Stimulated activated CD8-positive, alpha-beta memory T cell treated with anti-CD3 and anti-CD28 coated beads, Interleukin-7, amount 100 ng/mL, for 48 hours (primary cell): ENCODE data around the gene PARP3.

ENCODE experiments used
- DNase-seq, 2 donors: peaks; one replicate each; pipeline ENCODE4 v3.0.0-alpha.2; 2020; ENCODE audit warnings: low read depth in 1 of 2; ENCODE audit errors: extremely low read depth in 1 of 2

Gene PARP3

DNA sequence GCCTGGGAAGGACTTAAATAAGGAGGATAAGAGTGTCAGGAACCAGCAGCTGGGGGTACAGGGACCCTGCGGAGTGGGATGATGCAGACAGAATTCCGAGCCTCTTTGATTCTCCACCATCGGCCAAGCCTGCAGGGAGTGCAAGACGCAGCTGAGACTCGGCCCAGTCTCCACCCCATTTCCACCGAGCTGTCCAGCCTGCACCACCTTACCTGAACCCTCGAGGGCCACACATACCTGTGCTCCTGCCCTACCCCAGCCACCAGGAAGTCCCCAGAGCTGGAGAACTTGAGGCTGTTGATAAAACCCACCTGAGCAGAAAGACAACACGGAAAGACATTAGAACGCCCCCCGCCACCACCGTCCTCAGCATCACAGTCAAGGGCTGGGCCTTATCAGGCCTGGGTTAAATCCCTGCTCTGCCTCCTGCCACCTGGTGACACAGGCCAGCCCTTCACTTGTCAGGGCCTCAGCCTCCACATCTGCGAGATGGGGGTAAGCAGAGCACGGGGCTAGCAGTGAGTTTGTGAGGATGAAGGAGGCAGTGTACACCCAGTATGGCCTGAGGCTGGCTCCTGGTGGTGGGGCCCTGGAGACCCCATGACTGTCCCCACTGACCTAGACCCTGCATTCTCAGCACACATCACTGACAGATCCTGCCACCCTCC is 8.6 kb upstream of the PARP3 start:
- DNase-seq: no peak

DNA sequence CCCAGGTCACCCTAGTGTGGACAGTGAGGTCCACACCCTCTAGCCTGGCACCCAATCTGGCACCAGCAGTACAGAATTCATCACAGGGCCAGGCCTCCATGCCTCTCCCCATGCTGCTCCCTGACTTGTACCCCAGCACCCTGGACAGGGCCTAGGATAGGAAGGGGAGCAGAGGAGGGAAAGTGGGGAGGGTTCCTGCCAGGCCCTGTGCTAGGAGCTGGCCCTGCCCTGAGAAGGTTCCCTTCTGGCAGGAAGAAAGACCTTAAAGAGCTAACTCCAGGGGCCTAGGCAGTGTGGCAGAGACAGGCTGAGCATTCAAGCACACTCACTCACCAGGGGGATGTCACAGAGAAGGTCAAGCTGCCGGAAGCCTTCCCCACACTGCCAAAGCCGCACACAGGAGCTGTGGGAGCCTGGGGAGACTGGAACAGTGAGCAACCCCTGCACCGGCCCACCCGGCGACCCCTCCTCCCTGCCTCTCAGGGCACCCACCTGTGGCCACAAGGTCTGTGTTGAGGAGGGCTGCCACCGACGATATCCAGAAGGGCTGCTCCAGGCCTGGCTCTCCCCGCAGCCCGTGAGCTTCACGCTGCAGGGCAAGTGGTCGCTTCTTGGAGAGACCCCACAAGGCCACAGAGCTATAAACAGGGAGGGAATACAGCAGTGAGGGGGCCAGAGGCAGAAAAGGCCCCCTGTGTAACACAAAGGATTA is 7.9 kb upstream of the PARP3 start:
- DNase-seq: no peak

GRCh38 chr3:51934991-51935885 is 6.9 kb upstream of the PARP3 start:
- no peak for DNase-seq

GRCh38 chr3:51935886-51936755 is 6.0 kb upstream of the PARP3 start:
- no peak for DNase-seq

DNA sequence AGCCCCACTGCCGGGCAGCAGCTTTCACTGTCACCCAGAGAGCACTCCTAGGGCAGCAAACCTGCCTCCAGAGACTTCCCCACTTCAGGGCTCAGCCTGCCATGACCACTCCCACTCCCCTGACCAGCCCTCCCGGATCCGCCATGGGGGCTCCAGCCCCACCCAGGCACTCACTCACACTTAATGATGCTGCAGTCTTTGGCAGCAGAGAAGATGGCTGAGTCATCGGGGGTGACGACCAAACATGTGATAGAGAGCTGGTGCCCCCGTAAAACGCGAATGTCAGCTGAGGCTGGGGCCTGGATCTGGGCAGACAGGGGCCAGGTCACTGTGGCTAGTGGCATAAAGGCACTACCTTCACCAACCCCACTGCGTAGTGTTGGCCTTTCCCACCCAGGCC is 5.1 kb upstream of the PARP3 start:
- DNase-seq: no peak

DNA sequence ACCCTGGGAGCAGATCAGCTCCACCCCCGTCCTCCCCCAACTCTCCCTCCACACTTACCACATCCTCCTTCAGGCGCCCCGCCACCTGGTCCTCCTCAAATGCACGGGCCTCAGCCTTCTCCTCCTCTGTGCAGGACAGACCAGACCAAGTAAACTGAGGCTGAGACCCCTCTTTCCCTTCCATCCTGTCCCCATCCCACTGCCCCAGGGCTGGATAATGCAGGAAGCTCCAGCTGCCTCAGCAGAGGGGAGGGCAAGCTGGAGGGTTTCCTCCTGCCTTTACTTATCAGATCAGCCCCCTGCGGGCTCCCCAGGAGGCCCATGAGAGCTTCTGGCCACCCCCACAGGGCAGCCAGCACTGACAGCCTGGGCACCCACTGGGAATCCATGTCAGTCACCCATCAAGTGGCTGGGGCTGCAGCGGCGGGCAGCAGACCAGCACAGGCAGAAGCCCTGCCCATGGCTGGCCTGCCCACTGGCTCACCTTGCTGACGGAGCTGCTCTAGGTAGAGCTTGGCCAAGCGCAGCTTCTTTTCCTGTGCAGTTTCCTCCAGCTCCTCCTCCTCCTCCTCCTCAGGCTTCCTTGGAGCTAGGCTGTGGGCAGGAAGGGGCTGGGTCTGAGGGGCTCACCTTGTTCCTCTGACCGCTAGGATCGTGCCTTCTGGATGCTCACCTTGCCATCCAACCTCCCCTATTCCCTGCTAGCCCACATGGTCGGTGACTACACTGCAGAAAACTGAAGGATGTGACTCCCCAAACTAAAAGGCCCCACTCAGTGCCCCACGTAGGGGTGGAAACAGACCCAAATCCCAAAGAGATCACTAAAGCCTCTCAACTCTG is 4.3 kb upstream of the PARP3 start:
- DNase-seq: no peak

- no peak for DNase-seq
Measured at GRCh38 chr3:51938780-51939425, 3.3 kb upstream of the PARP3 start.

GRCh38 chr3:51940648-51941462 is 1.3 kb upstream of the PARP3 start:
- no peak for DNase-seq

GRCh38 chr3:51941463-51941797 is 733 bp upstream of the PARP3 start:
- DNase-seq: no peak

DNA sequence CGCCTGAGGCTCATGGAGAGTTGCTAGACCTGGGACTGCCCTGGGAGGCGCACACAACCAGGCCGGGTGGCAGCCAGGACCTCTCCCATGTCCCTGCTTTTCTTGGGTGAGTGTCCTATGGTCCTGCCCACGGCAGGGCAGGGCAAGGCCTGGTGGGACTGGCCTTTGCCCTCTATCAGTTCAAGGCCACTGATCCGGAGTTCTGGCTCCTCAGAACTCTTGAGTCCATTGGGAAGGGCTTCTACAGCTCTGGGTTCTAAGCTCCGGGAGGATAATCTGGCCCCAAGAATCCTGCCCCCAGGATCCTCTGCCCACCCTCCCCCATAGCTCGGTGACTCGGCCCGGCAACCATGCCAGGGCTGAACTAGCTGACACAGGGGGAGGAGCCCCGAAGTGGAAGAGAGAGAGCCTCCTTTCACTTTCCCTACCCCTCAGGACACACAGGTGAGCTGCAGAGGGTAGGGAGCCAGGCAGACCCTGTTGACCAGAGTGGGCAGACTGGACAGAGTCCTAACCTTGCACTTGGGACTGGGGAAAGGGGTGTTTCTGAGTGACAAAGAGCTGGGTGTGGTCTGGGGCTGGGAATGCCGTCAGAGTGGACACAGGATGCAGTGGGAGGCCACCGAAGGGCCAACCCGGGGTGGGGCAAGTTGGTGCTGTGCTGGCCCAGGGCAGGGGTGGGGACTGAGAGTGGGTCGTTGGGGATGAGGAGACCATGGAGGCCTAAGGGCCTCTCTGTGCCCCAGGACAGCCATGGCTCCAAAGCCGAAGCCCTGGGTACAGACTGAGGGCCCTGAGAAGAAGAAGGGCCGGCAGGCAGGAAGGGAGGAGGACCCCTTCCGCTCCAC is 664 bp downstream of the PARP3 start:
- DNase-seq: peak in 1 of 2 donors; percentile 40

DNA sequence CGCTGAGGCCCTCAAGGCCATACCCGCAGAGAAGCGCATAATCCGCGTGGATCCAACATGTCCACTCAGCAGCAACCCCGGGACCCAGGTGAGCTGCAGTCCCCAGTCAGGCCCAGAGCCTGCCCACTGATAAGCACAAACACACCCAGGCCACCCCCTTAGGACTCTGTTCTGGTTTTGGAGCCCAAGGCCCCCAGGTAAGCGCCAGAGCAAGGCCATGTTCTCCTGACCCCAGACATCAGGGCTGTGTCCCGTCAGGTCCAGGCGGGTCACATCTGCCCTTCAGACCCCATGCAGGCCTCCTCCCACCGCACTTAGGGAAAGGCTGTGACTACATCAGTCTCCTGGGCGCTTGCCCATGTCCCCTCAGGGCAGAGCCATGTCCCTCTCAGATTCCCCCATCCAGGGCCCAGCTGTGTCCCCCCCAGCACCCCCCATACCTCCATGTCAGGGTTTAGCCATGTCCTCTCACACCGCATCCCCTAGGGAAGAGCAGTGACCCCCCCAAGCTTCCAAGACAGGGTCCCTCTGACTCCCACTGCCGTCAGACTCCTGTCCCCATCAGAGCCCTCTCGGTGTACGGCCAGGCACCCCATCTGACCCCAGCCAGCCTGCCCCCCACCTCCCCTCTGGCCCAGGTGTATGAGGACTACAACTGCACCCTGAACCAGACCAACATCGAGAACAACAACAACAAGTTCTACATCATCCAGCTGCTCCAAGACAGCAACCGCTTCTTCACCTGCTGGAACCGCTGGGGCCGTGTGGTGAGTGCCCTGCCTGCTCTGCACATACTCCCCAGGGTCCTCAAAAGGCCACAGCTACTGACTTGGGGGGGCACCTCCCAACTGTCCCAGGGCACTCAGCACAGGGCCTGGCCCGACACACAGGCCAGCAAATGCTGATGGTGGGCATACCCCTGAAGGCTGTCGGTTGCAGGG is 1.6 kb downstream of the PARP3 start:
- no peak for DNase-seq

GRCh38 chr3:51944451-51945021 is 2.4 kb downstream of the PARP3 start:
- no peak for DNase-seq

DNA sequence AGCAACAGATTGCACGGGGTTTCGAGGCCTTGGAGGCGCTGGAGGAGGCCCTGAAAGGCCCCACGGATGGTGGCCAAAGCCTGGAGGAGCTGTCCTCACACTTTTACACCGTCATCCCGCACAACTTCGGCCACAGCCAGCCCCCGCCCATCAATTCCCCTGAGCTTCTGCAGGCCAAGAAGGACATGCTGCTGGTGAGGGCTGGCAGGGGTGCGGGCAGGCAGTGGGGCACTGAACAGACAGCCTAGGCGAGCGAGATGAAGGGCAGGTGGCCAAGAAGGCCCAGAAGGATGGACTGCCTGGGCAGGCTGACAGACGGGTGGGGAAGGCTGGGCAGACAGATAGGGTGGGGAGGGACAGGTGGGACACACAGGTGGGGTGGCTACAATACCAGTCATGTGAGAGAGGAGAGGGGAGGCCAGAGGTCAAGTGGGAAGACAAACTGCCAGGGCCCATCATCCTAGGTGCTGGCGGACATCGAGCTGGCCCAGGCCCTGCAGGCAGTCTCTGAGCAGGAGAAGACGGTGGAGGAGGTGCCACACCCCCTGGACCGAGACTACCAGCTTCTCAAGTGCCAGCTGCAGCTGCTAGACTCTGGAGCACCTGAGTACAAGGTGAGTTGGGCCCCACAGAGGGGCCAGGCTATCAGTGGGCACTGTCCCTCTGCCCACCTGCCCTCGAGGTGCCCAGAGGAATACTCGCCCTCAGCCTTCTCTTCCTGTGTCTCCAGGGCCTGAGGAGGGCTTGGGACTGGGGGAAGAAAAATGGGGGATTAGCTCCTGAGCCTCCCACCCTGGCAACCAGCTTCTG is 3.1 kb downstream of the PARP3 start:
- no peak for DNase-seq

- no peak for DNase-seq
Measured at GRCh38 chr3:51945926-51946705, 4.0 kb downstream of the PARP3 start.

- no peak for DNase-seq
Measured at GRCh38 chr3:51946796-51947195, 4.6 kb downstream of the PARP3 start.
